ENCODE data around the gene TMEM150A.
"Not testable (repeated sequence)": the region's sequence is repeated elsewhere in the genome, so short reads cannot be mapped to it uniquely, and the experiment has no call there.

TMEM150A gene

DNA sequence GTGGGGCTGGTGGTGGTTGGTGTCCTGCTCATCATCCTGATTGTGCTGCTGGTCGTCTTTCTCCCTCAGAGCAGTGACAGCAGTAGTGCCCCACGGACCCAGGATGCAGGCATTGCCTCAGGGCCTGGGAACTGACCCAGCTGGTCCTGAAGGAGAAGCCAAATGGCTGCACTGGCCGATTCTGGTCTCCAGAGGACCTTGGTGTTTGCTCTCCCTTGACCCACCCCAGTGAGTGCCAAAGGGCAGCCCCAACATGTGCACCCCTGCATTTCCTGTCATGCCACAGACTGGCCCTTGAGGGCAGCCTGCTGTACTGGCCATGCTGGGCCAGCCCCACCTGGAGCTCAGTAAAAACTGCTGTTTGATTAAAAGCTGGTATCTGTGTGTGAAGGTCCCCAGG is 9.5 kb downstream of the TMEM150A start:
- DNase-seq: no peak

GRCh38 chr2:85592299-85592698 is 10.2 kb downstream of the TMEM150A start:
- not testable (repeated sequence) for DNase-seq

GRCh38 chr2:85591563-85591962 is 10.9 kb downstream of the TMEM150A start:
- no peak for DNase-seq

- DNase-seq: no peak
Observed at GRCh38 chr2:85590950-85591349, 11.5 kb downstream of the TMEM150A start.

DNA sequence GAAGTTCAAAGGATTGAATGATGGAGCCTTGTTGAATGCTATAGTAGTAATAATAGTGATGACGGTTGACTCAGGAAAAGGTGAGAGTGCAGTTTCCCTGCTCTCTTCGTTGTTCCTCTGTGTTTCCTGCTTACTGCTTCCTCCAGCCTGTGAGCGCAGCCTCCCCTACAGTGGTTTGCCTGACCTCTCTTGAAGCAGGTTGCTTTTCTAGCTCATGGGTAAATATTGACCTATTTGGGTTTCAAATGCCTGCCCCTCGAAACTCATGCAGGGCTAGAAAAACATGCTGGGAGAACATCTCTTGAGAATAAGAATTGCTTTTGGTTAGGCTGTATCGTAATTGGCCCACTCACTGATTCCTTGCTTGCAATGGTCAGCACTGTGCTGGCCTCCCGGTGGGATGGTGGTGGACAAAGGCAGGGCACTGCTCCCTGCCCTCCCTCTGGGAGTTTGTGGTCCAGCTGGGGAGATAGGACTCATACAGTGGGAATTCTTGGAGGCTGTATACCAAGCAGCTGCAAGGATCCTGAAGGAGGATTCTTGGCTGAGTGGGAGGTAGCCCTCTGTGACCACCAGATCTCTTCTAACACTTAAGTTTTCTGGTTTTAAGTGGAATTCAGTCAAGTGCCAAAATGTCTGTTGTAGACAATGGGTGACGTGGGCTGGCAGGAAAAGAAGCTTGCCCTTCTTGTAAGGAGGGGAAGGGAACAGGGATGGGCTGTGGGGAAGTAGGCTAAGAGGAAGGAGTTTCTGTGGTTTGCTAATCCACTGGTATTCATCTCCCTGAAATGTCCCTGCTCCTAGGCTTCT is 12.3 kb downstream of the TMEM150A start:
- DNase-seq: no peak

DNA sequence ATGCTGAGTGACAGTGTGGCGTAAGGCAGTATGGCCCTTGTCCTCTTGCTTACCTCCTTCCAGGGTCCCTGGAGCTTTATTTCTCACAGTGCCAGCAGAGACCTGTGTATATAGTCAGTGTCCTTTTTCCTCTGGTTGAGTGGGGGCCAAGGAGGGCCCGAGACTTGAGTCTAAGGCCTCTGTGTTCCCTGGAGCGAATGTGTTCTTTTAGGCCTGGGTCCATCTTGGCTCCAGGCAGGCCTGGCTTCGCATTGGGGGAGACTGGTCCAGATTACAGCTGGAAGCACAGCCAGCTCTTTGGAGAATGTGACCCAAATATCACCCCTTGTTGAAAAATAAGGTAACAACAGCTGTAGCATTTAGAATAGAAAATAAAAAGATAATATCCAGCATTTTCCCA is 13.3 kb downstream of the TMEM150A start:
- DNase-seq: no peak

GRCh38 chr2:85588645-85589044 is 13.9 kb downstream of the TMEM150A start:
- no peak for DNase-seq

DNA sequence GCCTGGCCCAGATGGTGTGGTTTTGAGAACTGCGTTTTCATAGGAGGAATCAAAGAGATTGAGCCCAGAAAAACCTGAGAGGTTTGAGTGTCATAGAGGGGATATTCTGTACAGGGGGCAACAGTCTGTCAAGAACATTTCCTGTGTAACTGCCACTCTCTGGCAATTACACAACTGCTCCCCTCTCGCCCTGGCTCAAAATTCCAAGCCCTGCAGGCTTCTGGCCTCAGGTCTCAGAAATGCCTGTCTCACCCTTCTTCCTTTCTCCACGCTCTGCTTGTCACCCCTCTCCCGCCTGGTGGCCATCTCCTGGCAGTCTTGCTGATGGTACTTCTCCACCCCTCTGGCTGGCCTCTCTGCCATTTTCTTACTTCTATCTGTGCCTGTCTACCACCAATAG is 14.3 kb downstream of the TMEM150A start:
- no peak for DNase-seq

DNA sequence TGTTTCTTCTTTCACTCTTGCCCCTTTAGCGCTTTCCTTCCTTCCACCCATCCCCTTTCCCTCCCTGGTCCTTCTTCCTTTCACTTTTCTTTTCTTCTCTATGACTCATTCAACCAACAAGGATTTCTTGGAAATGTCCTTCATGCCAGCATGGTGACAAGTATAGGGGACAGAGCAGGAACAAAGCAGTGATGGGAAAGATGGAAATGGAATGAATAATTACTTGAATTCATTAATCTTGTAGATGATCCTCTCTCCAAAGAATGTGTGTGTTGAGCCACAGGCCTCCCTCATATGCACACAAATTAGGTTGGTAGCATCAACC is 16.8 kb downstream of the TMEM150A start:
- no peak for DNase-seq

DNA sequence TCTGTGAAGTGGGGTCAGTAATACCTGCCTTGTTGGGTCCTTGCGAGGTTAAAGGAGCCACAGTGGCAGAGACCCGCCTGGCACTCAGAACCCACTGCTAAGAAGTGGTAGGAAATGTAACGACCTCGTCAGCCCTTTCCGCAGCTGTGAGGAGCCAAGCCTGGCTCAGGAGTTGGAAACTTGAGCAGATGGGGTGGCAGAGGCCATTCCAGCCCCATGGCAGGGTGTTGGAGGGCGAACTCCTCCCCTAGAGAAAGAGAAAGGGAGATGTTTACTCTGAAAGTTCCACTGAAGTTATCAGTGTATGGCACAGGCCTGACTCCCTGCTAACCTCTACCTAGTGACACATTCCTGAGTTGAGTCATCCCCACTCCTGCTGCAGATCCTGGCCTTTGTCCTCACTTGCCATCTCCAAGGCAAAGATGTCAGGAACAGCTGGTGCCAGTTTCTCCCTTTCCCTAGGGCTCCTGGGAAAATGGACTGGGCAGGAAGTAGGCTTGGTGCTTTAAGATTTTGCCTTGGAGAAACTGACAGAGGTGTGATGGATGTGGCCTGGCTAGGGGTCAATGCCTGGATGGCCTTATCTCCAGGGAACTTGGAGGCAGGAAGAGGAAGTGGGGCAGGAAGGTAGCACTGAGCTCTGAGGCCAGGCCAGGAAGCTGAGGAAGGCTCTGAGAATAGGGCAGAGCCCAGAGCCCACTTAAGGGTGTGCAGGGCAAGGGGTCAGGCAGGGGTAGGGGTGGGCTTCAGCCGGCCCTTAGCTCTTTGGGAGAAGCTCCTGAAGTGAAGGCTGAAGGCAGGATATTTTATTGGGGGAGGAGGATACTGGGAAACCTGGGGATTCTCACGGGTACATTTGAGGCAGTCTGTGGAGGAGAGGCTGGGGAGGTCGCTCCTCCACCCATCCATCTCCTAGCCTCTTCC is 17.4 kb downstream of the TMEM150A start:
- peak; percentile 24 for DNase-seq

DNA sequence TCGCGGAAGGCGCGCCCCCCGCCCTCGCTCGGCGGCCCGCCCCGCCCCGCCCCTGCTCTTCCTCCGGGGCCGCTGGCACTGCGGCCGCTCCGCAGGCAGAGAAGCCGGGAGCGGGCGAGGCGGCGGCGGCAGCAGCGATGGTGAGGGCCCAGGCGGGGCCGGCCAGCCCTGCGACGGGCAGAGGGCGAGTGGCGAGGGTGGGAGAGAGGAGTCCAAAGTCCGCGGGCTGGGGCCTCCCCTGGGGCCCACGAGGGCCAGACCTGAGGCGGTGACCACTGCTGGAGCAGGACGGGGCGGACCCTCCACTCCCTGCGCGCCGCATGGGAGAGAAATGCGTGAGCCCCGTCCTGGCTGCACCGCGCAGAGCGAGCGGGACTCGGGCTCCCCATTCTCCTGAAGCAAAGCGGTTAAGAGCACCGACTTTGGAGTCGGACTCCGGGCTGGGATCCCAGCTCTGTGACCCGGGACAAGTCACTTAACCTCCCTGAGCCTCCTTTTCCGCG is 18.1 kb downstream of the TMEM150A start, which contains the start of gene VAMP5:
Gene VAMP5 (plus strand): TSS at position 78 of the 503 bp plus-strand sequence. CDS start 60 bp downstream, at position 138.
- DNase-seq: peak; percentile 19

DNA sequence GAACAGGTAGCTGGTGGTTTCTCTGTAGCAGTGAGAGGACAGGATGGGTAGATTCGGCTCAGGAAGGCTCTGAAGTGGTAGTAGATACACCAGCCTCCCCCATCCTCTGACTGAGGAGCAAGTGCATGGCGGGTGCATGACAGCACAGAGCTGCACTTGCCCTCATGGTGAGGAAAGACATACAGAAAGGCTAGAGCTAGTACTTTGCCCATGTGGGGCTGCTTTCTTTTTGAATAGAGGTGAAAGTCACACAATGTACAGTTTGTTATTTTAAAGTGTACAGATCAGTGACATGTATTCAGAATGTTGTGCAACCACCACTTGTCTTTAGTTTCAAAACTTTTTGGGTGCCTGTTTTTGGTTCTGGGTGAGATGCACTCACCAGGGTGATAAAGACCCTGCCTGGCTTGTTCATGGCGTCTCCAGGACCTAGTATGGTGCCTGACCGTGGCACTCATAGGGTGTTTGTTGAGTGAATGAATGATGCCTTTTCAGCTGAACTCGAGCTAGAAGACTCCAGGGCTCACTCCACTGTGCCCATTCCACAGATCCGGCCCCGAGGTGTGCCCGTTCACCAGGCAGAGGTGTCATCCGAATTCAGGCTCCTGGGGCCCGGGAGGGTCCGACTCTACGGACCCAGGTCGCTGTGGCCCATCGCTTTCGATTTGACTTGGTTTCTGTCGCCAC is 18.7 kb downstream of the TMEM150A start:
- peak; percentile 44 for DNase-seq

DNA sequence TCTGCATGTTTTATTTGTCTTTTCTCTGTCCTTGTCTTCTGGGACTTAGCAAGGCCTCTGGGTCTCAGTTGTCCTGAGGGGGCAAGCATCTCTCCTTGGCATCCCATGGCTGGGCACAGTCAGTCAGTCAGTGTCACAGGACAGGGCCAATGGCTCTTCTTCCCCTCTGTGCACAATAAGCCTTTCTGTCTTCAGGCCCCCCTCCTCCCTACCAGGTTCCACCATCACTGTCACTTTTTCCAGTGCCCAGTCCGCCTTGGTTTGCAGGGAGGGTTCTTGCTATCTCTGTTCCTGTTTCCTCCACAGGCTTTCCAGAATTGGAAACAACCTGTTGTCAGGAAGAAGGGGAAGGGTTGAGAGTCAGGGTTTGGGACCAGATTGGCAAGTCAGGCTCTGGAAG is 20.0 kb downstream of the TMEM150A start:
- DNase-seq: no peak

GRCh38 chr2:85580206-85580605 is 22.3 kb downstream of the TMEM150A start:
- no peak for DNase-seq

- no peak for DNase-seq
Observed at GRCh38 chr2:85579266-85579935, 23.1 kb downstream of the TMEM150A start.

DNA sequence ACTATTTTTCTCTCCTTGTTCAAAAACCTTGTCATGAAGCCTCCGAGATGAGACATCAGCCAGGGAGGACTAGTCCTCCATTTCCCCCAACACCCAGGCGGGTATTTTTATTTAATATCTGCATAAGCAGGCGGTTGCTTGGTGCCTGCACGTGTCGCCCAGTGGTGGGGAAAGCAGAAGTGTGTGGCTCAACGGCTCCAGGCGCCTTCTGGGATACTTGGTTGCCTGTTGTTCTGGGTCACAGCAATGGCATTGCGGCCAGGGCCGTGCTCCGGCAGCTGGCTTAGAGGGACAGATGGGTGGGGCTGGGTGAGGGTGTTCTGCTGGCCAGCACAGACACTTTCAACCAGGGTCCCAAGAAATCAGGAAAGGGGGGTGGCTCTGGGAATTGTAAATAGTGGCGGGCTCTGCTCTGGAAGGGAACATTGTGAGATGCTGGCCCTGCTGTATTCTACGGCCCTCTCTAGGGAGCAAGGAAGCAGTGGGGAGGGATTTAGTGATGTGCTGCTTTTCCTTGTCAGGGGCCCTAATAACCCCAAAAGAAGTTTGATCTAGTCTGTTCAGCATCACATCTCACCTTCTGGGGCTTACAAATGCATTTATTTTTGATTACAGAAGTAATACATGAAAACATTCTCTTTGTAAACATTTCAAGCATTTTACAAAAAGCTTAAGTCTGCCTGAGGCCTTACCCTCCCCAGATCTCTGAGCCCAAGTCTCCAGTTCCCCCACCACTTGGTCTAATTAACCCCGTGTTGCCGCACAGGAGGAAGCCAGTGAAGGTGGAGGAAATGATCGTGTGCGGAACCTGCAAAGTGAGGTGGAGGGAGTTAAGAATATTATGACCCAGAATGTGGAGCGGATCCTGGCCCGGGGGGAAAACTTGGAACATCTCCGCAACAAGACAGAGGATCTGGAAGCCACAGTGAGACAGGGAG is 24.0 kb downstream of the TMEM150A start:
- peak; percentile 20 for DNase-seq

- peak; percentile 69 for DNase-seq
Observed at GRCh38 chr2:85577386-85578242, 24.9 kb downstream of the TMEM150A start, which contains the start of gene VAMP8. TSS of gene VAMP8 (plus strand) at chr2:85577586. CDS start at chr2:85577647, 61 bp downstream.

DNA sequence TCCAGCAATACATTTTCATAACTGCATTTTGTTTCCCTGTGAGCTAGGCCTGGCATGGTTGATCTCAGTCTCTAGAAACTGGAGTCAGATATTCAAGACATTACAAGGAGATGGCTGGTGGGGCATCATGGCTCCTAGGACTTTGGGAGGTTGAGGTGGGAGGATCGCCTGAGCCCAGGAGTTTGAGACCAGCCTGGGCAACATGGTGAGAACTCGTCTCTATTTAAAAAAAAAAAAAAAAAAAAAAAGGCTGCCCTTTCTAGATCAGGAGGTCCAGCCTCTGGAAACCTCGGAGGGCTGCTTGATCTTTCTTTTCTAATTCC is 25.5 kb downstream of the TMEM150A start:
- no peak for DNase-seq

GRCh38 chr2:85575739-85576138 is 26.8 kb downstream of the TMEM150A start:
- no peak for DNase-seq

GRCh38 chr2:85566265-85566664 is 36.2 kb downstream of the TMEM150A start:
- no peak for DNase-seq
